Lung (tissue), 12 donors: ENCODE results near the gene GPR107. TPM values are rescaled to one million over a fixed set of nuclear protein-coding genes. Genes with fewer than 3 reads are reported as not detected.

Experiments used
- ATAC-seq: fragments of 200-7000 bp; cut with Tn5 transposase; one replicate; pipeline ENCODE4 v1.9.1; 2020; ENCODE audit warnings: moderate number of reproducible peaks; ENCODE audit not compliant: insufficient read depth, low FRiP score
- DNase-seq, 3 donors: peaks; one replicate each; pipeline ENCODE4 v3.0.0-alpha.2; 2013 to 2017
- H3K27ac ChIP-seq, 2 donors: one replicate each; pipeline ENCODE4 v1.5.1; 2013; ENCODE audit warnings: mild to moderate bottlenecking in 2 of 2, moderate library complexity in 2 of 2, control low read depth in 1 of 2, inconsistent platforms in 1 of 2, low read depth in 1 of 2, low read length in 1 of 2
- H3K27me3 ChIP-seq, 3 donors: one replicate each; pipeline ENCODE4 v1.5.1; 2013; ENCODE audit warnings: low read length in 2 of 3; ENCODE audit not compliant: control insufficient read depth in 3 of 3, insufficient read depth in 3 of 3
- H3K36me3 ChIP-seq, 4 donors: one replicate each; pipeline ENCODE4 v1.5.1; 2013; ENCODE audit warnings: low read length in 4 of 4, mild to moderate bottlenecking in 1 of 4, moderate library complexity in 1 of 4; ENCODE audit not compliant: control insufficient read depth in 4 of 4, insufficient read depth in 4 of 4
- H3K4me1 ChIP-seq, 5 donors: one replicate each; pipeline ENCODE4 v1.5.1; 2013; ENCODE audit warnings: low read length in 5 of 5, mild to moderate bottlenecking in 2 of 5, moderate library complexity in 1 of 5; ENCODE audit not compliant: control insufficient read depth in 5 of 5, insufficient read depth in 5 of 5
- H3K4me3 ChIP-seq: one replicate; pipeline ENCODE4 v1.5.1; 2013; ENCODE audit warnings: mild to moderate bottlenecking, control low read depth, moderate library complexity
- H3K9ac ChIP-seq, 2 donors: one replicate each; pipeline ENCODE4 v1.5.1; 2013; ENCODE audit warnings: low read length in 2 of 2, control low read depth in 1 of 2; ENCODE audit not compliant: insufficient read depth in 1 of 2
- H3K9me3 ChIP-seq, 4 donors: one replicate each; pipeline ENCODE4 v1.5.1; 2013; ENCODE audit warnings: low read length in 3 of 4, mild to moderate bottlenecking in 1 of 4, moderate library complexity in 1 of 4; ENCODE audit not compliant: control insufficient read depth in 4 of 4, insufficient read depth in 3 of 4
- WGBS, 2 donors: extraction: QIAGEN DNeasy Blood & Tissue Kit; methylation state at CpG; one replicate each; pipeline ENCODE4 v1.1.7; 2013; 5-methylcytosine and 5-hydroxymethylcytosine counted together
- polyA plus RNA-seq, 2 donors: library from polyadenylated mRNA; stranded (reverse); fragments of 200-250 nt; gene quantifications; one replicate each; pipeline ENCODE4 v1.2.1, GENCODE V29; 2013
- total RNA-seq, 2 donors: library from RNA; depleted of rRNA in 1 of 2; stranded (reverse); fragments of >200 nt in 1 of 2; gene quantifications; one replicate each; pipeline ENCODE4 v1.2.1, GENCODE V29; 2014 to 2021
- TF ChIP-seq, protein P1 (sequence below): IDR thresholded peaks from 2 replicates; pipeline ENCODE4 v1.5.1; 2012; ENCODE audit warnings: mild to moderate bottlenecking; ENCODE audit errors: control extremely low read depth, extremely low read depth
- donor health status: control.
- donor health status: control.
- donor health status: Bipolar disorder and iron deficiency.
- donor health status: healthy.
- donor health status: DM: yes; HTN: yes; CAD: no.

GPR107 gene
- total and polyA plus RNA-seq, 4 donors: 11.0 to 180 (median 33.2) TPM

DNA sequence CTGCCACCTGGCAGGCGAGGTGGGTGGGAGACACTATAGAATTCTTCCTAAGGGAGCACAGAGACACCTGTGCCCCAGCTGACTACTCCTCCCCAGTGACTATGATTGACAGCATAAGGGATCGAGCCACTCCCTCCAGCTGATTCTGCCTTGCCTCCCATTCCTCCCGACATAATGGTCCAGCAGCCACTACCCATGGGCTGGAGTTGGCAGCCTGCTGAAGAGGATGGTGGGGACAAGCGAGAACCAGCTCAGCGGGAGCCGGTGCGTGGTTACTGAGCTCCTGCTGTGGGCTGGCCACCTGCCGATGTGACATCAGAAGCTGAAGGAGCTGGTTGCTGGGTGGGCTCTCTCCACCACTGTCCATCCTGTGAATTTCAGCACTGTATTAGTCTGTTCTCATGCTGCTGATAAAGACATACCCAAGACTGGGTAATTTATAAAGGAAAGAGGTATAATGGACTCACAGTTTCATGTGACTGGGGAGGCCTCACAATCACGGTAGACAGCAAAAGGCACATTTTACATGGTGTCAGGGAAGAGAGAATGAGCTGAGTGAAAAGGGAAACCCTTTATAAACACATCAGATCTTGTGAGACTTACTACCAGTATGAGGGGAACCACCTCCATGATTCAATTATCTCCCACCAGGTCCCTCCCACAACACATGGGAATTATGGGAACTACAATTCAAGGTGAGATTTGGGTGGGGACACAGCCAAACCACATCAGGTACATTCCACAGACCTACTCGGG lies 106.4 kb downstream of the GPR107 start:
- no peak for ATAC-seq
- no peak overlapping the region for H3K4me3 ChIP-seq
- peaks cover 0 to 10% (median 0%) of the 10 kb centered on the region in 5 donors for H3K4me1 ChIP-seq
- 80 to 89% methylated on average over 10 of the region's 10 CpGs for WGBS, 2 donors
- H3K27ac ChIP-seq: no peak overlapping the region
- no peaks in the 10 kb centered on the region for H3K36me3 ChIP-seq
- no peaks in the 10 kb centered on the region for H3K27me3 ChIP-seq
- no peak for DNase-seq
- H3K9me3 ChIP-seq: peaks cover 0 to 2% (median 0%) of the 10 kb centered on the region in 4 donors
- no peak overlapping the region for H3K9ac ChIP-seq
- TF ChIP-seq, protein P1, sequence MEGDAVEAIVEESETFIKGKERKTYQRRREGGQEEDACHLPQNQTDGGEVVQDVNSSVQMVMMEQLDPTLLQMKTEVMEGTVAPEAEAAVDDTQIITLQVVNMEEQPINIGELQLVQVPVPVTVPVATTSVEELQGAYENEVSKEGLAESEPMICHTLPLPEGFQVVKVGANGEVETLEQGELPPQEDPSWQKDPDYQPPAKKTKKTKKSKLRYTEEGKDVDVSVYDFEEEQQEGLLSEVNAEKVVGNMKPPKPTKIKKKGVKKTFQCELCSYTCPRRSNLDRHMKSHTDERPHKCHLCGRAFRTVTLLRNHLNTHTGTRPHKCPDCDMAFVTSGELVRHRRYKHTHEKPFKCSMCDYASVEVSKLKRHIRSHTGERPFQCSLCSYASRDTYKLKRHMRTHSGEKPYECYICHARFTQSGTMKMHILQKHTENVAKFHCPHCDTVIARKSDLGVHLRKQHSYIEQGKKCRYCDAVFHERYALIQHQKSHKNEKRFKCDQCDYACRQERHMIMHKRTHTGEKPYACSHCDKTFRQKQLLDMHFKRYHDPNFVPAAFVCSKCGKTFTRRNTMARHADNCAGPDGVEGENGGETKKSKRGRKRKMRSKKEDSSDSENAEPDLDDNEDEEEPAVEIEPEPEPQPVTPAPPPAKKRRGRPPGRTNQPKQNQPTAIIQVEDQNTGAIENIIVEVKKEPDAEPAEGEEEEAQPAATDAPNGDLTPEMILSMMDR: no peak

DNA sequence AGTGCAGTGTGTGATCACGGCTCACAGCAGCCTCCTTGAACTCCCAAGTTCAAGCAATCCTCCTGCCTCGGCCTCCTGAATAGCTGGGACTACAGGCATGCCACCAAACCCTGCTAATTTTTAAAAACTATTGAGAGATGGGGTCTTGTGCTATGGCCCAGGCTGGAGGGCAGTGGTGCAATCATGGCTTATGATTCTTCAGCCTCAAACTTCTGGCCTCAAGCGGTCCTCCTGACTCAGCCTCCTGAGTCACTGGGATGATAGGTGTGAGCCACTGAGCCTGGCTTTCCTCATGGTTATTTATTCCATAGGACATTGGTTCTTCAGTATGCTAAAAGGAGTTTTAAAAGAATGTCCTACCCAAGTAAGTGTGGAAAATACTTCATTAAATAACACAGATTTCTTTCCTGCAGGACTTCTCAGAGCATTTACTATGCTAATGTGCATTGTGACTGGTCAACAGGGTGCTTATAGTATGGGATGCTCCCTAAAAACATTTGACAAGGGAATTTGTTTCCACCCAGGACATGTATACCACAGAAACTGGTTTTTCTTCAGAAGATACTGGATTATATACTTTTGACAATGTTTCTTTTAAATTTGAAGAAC lies 107.3 kb downstream of the GPR107 start:
- Histone ChIP-seq H3K4me1 (peaks cover 0 to 10% (median 0%) of the 10 kb centered on the region in 5 donors), H3K9me3 (no peaks in the 10 kb centered on the region), H3K4me3 (no peak overlapping the region), H3K36me3 (no peaks in the 10 kb centered on the region), H3K27me3 (no peaks in the 10 kb centered on the region), H3K27ac (no peak overlapping the region), H3K9ac (no peak overlapping the region)
- TF ChIP-seq, protein P1: no peak
- ATAC-seq (no peak), DNase-seq (no peak)
- WGBS, 2 donors: 94 to 96% methylated on average over 3 of the region's 3 CpGs

DNA sequence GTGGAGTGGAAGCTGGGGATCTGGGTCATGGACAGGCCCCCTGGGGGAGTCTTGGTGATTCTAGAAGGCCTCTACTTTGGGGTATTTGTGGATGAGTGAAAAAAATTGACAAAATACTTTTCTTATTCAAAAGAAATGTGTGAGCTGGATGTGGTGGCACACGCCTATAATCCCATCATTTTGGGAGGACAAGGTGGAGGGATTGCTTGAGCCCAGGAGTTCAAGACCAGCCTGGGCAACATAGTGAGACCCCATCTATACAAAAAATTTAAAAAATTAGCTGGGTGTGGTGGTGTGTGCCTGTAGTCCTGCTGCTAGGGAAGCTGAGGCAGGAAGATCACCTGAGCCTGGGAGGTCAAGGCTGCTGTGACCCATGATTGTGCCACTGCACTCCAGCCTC lies 111.9 kb downstream of the GPR107 start:
- Histone ChIP-seq H3K4me1 (no peaks in the 10 kb centered on the region), H3K9me3 (no peaks in the 10 kb centered on the region), H3K9ac (no peak overlapping the region), H3K4me3 (no peak overlapping the region), H3K36me3 (no peaks in the 10 kb centered on the region), H3K27ac (no peak overlapping the region), H3K27me3 (no peaks in the 10 kb centered on the region)
- no peak for DNase-seq
- ATAC-seq: no peak
- WGBS, 2 donors: 91 to 94% methylated on average over 1 of the region's 1 CpG
- TF ChIP-seq, protein P1: no peak
